Effector memory CD4-positive, alpha-beta T cell (primary cell): ENCODE data around the gene PLP2.
"Not testable (repeated sequence)": the region's sequence is repeated elsewhere in the genome, so short reads cannot be mapped to it uniquely, and the experiment has no call there.

ENCODE experiments used
- DNase-seq, 3 donors: peaks; one replicate each; pipeline ENCODE4 v3.0.0-alpha.2; 2020
- H3K27ac ChIP-seq: 2 replicates; pipeline ENCODE4 v1.7.0; 2013; ENCODE audit warnings: mild to moderate bottlenecking, low read length, moderate library complexity; ENCODE audit not compliant: insufficient read depth, poor library complexity, severe bottlenecking
- H3K27me3 ChIP-seq: replicated peaks from 2 replicates; pipeline ENCODE4 v1.7.0; 2013; ENCODE audit warnings: mild to moderate bottlenecking, low read length; ENCODE audit not compliant: insufficient read depth, control insufficient read depth, poor library complexity, severe bottlenecking
- H3K36me3 ChIP-seq: 2 replicates; pipeline ENCODE4 v1.7.0; 2013; ENCODE audit warnings: mild to moderate bottlenecking, low read length, moderate library complexity; ENCODE audit not compliant: control insufficient read depth, insufficient read depth
- H3K4me1 ChIP-seq: 2 replicates; pipeline ENCODE4 v1.7.0; 2013; ENCODE audit warnings: low read length, mild to moderate bottlenecking; ENCODE audit not compliant: control insufficient read depth, insufficient read depth, poor library complexity, severe bottlenecking
- H3K4me3 ChIP-seq: 2 replicates; pipeline ENCODE4 v1.7.0; 2013; ENCODE audit warnings: low read length, low read depth, mild to moderate bottlenecking; ENCODE audit not compliant: insufficient read depth, poor library complexity, severe bottlenecking
- H3K9me3 ChIP-seq: 2 replicates; pipeline ENCODE4 v1.7.0; 2013; ENCODE audit warnings: mild to moderate bottlenecking, low read length, moderate library complexity; ENCODE audit not compliant: control insufficient read depth

Gene PLP2

GRCh38 chrX:49161632-49162031, 10.1 kb upstream of the PLP2 start:
- no peak for DNase-seq
- no peaks in the 10 kb centered on the region for H3K9me3 ChIP-seq

GRCh38 chrX:49162620-49163019, 9.1 kb upstream of the PLP2 start, which contains the start of gene MAGIX:
Gene MAGIX, plus strand, starts transcription at chrX:49162758. Its CDS starts 132 bp downstream, at chrX:49162890.
- Histone ChIP-seq H3K27me3 (no peaks in the 10 kb centered on the region), H3K4me1 (peaks cover 8% of the 10 kb centered on the region), H3K36me3 (no peaks in the 10 kb centered on the region), H3K4me3 (peak within 1 kb of the TSS; percentile 46), H3K27ac (peak within 1 kb of the TSS; percentile 71), H3K9me3 (no peaks in the 10 kb centered on the region)
- DNase-seq: no peak

More at GRCh38 chrX:49161632-49162031, 10.1 kb upstream of the PLP2 start:
- no peaks in the 10 kb centered on the region for H3K27me3 ChIP-seq
- H3K27ac ChIP-seq: no peak overlapping the region
- no peaks in the 10 kb centered on the region for H3K36me3 ChIP-seq
- peaks cover 8% of the 10 kb centered on the region for H3K4me1 ChIP-seq
- H3K4me3 ChIP-seq: no peak overlapping the region

- peak; percentile 66 to 74 (median 66) for DNase-seq
- Histone ChIP-seq H3K9me3 (no peaks in the 10 kb centered on the region), H3K36me3 (no peaks in the 10 kb centered on the region), H3K27me3 (no peaks in the 10 kb centered on the region), H3K4me3 (peak overlapping the region; percentile 46), H3K4me1 (peaks cover 8% of the 10 kb centered on the region), H3K27ac (peak overlapping the region; percentile 71)
Observed at GRCh38 chrX:49163555-49164419, 7.9 kb upstream of the PLP2 start.

- no peak for DNase-seq
- H3K27ac ChIP-seq: no peak overlapping the region
- H3K36me3 ChIP-seq: no peaks in the 10 kb centered on the region
- H3K9me3 ChIP-seq: no peaks in the 10 kb centered on the region
- no peaks in the 10 kb centered on the region for H3K27me3 ChIP-seq
- H3K4me1 ChIP-seq: peaks cover 8% of the 10 kb centered on the region
- H3K4me3 ChIP-seq: no peak overlapping the region
Observed at GRCh38 chrX:49164589-49165360, 6.9 kb upstream of the PLP2 start.

DNA sequence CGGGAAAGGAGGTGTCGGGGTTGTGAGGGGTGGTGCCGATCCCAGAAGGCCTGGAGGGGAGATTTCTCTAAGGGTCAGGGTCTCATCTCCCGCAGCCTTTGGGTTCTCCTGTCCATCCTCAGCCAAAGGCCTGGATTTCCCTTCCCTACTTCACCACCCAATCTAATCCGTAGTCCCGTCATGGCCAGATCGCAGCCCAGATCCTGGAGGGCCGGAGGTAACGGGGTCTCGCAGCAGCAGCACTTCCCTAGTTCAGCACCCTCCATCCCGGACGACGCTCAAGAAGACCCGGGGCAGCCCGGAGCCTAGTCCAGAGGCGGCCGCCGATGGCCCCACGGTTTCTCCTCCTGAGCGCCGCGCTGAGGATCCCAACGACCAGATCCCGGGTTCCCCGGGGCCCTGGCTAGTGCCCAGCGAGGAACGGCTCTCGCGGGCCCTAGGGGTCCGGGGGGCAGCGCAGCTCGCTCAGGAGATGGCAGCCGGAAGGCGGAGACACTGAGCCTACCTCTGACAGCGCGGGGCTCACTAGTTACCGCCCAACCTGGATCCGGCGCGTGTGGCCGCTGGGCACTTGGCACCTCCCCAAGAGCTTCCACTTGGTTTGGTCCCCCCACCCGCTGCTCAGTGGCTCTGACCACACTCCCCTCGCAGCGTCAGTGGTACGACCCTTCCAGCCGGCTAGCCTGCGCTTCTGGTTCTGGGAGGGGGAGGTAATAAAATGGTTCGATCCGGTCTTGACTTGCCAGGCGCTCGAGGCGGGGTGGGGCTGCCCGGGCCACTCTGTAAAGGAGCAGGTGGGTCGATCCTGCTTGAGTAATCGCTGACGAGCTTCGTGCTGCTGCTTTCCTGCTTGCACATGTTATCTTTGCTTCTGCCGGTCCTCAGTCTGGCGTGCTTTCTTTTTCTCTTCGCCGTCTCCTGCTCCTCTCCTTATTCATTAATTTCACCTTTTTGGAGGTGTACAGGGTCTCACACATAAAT, 5.5 kb upstream of the PLP2 start:
- Histone ChIP-seq H3K27ac (peak overlapping the region; percentile 77), H3K9me3 (no peaks in the 10 kb centered on the region), H3K4me1 (peaks cover 8% of the 10 kb centered on the region), H3K36me3 (no peaks in the 10 kb centered on the region), H3K4me3 (no peak overlapping the region), H3K27me3 (no peaks in the 10 kb centered on the region)
- peak; percentile 59 to 67 (median 64) for DNase-seq

- peak overlapping the region; percentile 77 for H3K27ac ChIP-seq
- no peaks in the 10 kb centered on the region for H3K27me3 ChIP-seq
- peak; percentile 67 to 72 (median 69) for DNase-seq
- H3K4me1 ChIP-seq: peaks cover 8% of the 10 kb centered on the region
- H3K4me3 ChIP-seq: peak overlapping the region; percentile 36
- H3K9me3 ChIP-seq: no peaks in the 10 kb centered on the region
- no peaks in the 10 kb centered on the region for H3K36me3 ChIP-seq
Observed at GRCh38 chrX:49166914-49167739, 4.6 kb upstream of the PLP2 start.

GRCh38 chrX:49167740-49168108, 4.0 kb upstream of the PLP2 start:
- no peaks in the 10 kb centered on the region for H3K36me3 ChIP-seq
- peaks cover 11% of the 10 kb centered on the region for H3K4me1 ChIP-seq
- H3K9me3 ChIP-seq: no peaks in the 10 kb centered on the region
- peak overlapping the region; percentile 36 for H3K4me3 ChIP-seq
- no peak overlapping the region for H3K27ac ChIP-seq
- H3K27me3 ChIP-seq: no peaks in the 10 kb centered on the region
- no peak for DNase-seq

DNA sequence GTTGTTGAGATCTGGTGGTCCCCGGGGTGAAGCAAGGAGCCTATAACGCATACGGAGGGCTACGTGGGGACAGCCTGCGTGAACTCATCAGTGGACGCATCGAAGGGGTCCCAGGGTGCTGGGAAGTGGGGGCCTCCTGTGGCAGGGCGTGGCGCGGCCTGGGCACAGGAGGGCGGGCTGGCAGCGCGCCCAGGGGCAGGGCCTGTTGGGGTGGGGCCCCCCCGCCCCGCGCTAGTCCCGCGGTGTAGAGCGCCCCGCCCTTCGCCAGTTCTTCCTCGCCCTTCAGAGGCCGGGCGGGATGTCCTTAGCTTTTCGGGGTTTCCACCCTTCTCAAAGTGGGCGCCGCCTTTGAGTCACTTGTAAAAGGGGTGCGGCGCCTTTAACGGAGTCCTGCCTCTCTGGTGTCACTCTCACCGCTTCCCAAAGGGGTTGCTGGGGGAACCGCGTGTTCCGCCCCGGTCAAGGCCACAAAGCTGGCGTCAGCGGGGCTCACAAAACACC, 632 bp downstream of the PLP2 start:
- no peaks in the 10 kb centered on the region for H3K27me3 ChIP-seq
- H3K27ac ChIP-seq: peak overlapping the region; percentile 73
- no peaks in the 10 kb centered on the region for H3K9me3 ChIP-seq
- H3K4me3 ChIP-seq: peak overlapping the region; percentile 62
- H3K36me3 ChIP-seq: no peaks in the 10 kb centered on the region
- peak; percentile 51 to 62 (median 52) for DNase-seq
- peaks cover 8% of the 10 kb centered on the region for H3K4me1 ChIP-seq

DNA sequence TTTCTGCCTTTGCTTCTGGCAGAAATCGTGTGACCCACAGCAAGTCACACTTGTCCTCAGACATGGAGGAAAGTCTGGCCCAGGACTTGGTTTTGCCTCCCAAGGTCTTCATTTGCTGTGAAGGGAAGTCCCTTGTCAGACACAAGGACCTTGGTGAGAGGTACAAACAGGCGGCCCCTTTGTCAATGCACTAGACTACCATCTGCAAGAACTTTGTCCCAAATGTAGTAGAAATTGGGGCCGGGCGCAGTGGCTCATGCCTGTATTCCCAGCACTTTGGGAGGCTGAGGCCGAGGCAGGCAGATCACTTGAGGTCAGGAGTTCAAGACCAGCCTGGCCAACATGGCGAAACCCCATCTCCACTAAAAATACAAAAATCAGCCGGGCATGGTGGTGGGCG, 1.8 kb downstream of the PLP2 start:
- not testable (repeated sequence) for H3K9me3 ChIP-seq, DNase-seq, H3K27me3 ChIP-seq, H3K4me1 ChIP-seq, H3K36me3 ChIP-seq, H3K4me3 ChIP-seq
- peak overlapping the region; percentile 73 for H3K27ac ChIP-seq
